Islet of Langerhans (tissue), 1 donor: ENCODE data around the gene CMPK2.
"Not testable (repeated sequence)": the region's sequence is repeated elsewhere in the genome, so short reads cannot be mapped to it uniquely, and the experiment has no call there.

Experiments used
- FAIRE-seq: peaks from one replicate; lab custom pipeline; 2011; peaks lifted over from hg19 to GRCh38; lab: Jason Lieb, UNC

Gene CMPK2

GRCh38 chr2:6865346-6866274, at the start of gene CMPK2:
Gene CMPK2, minus strand, starts transcription at chr2:6865907. Its CDS starts 211 bp downstream, at chr2:6865696.
- FAIRE-seq = no peak

- FAIRE-seq = no peak
Observed at GRCh38 chr2:6915399-6915798, 49.7 kb upstream of the CMPK2 start.

GRCh38 chr2:6914828-6915227, 49.1 kb upstream of the CMPK2 start:
- no peak for FAIRE-seq

GRCh38 chr2:6913415-6914157, 47.9 kb upstream of the CMPK2 start:
- FAIRE-seq = no peak

GRCh38 chr2:6911721-6912120, 46.0 kb upstream of the CMPK2 start:
- no peak for FAIRE-seq

GRCh38 chr2:6909431-6910385, 44.0 kb upstream of the CMPK2 start:
- no peak for FAIRE-seq

GRCh38 chr2:6908291-6908690, 42.6 kb upstream of the CMPK2 start:
- FAIRE-seq = no peak

- no peak for FAIRE-seq
Observed at GRCh38 chr2:6906165-6906741, 40.5 kb upstream of the CMPK2 start.

GRCh38 chr2:6905668-6906067, 40.0 kb upstream of the CMPK2 start:
- no peak for FAIRE-seq

GRCh38 chr2:6902581-6902980, 36.9 kb upstream of the CMPK2 start:
- FAIRE-seq = not testable (repeated sequence)

GRCh38 chr2:6896930-6897759, 31.4 kb upstream of the CMPK2 start:
- peak; percentile 98 for FAIRE-seq

- no peak for FAIRE-seq
Observed at GRCh38 chr2:6893876-6894482, 28.3 kb upstream of the CMPK2 start.

GRCh38 chr2:6888724-6889123, 23.0 kb upstream of the CMPK2 start:
- no peak for FAIRE-seq

- no peak for FAIRE-seq
Observed at GRCh38 chr2:6887751-6888192, 22.1 kb upstream of the CMPK2 start.

GRCh38 chr2:6885968-6886367, 20.3 kb upstream of the CMPK2 start:
- no peak for FAIRE-seq

GRCh38 chr2:6885551-6885950, 19.8 kb upstream of the CMPK2 start:
- FAIRE-seq = no peak

- FAIRE-seq = no peak
Observed at GRCh38 chr2:6883448-6884122, 17.9 kb upstream of the CMPK2 start.

GRCh38 chr2:6881516-6881915, 15.8 kb upstream of the CMPK2 start:
- no peak for FAIRE-seq

GRCh38 chr2:6881046-6881445, 15.3 kb upstream of the CMPK2 start:
- no peak for FAIRE-seq

- no peak for FAIRE-seq
Observed at GRCh38 chr2:6880200-6880733, 14.6 kb upstream of the CMPK2 start.
